Measurements from ENCODE around the gene AMER2.
"Not testable (repeated sequence)": the region's sequence is repeated elsewhere in the genome, so short reads cannot be mapped to it uniquely, and the experiment has no call there.

The AMER2 gene

DNA sequence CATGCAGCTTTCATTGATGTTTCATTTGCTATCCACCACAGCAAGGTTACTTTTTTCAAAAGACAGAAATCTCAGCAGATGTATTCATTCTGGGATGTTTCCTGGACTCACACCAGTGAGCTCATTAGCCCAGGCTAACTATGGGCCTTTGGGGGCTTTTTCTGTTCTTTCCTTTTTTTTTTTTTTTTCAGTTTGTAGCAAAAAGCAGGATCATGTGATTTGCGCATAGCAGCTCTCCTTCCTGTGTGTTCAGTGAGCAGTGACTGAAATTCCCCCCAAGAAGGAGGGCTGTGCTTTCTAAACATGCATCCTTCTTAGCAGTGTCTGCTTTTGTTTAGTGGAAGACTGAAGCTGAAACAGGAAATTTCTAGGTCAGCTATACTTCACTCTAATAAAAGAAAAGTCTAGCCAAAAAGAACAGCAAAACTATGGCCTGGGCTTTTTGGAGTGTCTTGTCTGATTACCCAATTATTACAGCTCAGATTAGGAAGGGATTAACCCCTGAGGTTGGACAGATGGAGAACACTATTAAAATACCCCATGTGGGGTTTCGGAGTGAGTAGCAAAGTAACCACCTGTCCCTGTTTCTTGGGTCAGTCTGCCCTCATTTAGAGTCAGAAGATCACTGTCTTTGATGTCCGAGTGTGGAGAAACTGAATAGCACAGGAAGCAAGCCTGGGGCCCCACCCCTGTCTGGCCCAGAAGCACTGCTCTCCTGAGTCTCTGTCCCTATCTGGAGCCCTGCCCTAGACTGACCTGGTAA is 8.9 kb upstream of the AMER2 start:
- no peak for DNase-seq

DNA sequence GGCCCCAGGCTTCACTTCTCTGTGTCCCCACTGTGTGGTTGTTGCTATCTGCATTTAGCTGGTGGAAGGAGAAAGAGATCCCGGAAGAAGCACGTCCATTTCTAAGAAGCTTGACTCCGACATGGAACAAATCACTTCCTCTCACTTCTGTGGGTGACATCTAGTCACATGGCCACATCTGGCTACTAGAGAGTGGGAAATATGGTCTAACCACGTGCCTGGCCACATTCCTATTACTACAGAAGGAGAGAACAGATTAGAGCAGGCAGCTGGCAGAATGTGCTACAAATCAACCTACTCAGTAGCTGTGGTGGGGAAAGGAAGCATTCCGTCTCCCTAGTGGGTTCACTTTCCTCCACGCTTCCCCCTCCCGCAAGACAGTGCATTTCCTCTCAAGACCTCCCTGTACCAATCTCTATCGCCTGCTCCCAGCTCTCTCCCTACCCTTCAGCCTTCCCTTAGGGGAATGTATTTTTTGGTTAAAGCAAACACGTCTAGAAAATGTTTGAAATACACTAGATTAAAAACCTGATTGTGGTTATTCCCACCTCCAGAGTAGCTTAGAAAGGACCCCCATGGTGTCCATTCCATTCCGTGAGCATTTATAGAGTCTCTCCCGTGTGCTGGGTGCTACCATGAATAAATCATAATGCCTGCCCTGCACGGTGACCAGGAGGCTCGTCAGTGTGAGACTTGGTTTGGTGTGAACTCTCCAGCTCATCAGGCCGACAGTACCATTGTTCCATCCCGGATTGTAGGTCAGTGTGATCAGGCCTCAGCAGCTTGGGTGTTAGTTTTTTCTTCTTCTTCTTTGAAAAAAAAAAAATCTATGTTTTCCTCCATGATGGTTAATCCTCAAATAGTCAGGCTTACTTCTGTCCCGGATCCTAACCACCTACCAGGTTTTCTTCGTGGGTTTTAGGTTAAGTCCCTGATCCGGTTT is 8.0 kb upstream of the AMER2 start:
- DNase-seq: no peak

DNA sequence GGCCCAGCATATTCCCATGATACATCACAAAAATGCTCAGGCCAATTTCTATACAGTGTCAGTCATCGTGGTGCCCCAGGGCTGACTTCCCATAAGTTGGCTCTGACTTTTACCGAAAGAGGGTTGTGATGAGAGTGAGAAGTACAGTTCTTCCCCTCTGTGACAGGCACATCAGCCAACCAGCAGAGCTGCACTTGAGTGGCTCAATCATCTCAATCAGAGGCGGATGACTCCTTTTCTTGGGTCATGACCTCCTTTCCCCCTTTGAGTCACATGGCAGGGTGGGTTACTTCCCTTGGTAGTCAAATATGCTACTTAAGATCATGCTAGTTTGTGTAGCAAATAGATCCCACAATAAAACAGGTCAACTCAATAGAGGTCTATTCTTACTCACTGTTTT is 6.9 kb upstream of the AMER2 start:
- DNase-seq: no peak

DNA sequence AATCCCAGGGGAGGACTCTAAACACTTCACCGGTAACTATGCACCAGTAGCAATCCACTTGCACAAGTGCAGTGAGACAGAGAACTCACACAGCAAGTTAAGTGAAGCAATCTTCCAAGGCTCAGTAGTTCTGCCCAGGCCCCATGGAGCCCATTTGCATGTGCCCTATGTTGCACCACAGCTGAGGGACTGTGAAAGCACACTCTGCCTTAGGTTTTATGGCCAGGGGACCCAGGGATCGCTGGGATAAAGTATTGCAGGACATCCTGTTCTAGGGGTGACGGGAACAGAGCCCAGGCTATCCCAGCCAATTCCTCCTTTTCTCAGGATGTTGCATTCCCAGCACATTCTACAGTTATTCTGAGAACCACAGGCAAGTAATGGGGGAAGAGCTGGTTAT is 6.0 kb upstream of the AMER2 start:
- no peak for DNase-seq

DNA sequence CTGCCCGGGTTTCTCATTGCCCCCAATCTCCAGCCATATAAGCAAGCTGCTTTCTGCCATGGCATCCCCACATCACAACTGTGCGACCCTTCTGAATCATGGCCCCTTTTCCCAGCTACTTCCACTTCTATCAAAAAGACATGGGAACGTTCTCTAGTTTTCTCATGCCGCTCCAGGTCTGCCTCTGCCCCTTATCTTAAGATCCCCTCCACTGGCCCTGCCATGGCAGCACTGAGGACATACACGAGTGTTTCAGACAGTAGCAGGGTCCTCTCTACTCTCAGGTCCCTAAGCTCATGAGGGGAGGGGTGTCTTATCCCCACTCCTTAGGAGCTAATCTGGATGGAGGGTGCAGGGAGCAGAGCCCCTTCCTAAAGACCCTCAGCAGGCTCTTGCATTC is 5.5 kb upstream of the AMER2 start:
- DNase-seq: no peak

DNA sequence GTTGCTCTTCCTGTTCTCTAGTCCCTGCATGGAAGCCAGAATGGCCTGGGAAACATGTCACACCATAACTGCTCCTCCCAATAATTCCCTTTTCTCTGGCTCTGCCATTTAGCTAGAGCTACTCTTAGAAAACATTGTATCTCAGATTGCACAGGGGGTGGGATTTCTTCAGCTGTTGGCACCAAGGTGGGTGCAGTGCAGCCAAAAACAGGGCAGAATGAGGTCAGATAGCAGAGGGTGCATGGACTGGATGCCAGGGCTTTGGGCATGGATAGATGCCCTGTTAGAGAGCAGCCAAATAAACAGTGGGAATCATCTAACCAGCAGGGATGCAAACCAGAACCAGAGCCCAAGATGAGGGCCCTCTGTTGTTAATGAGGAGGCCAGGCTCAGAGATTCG is 4.9 kb upstream of the AMER2 start:
- no peak for DNase-seq

DNA sequence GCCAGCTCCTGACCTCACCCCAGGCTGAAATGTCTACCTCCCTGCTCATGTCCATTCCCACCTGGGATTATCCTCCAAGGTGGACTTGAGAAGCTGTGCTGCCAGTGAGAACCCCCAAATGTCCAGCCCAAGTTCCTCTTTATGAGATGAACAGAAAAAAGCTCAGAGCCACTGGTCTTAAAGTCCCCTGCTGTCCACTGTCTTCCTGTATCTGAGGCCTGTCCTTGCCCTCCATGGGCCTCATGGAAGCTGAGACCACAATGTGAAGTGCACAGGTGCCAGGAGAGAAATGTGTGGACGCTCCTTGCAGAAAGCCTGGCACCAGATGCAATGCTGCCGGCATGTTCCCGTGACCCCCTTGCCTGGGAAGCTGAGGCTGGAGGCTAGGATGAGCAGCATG is 3.3 kb upstream of the AMER2 start:
- no peak for DNase-seq

DNA sequence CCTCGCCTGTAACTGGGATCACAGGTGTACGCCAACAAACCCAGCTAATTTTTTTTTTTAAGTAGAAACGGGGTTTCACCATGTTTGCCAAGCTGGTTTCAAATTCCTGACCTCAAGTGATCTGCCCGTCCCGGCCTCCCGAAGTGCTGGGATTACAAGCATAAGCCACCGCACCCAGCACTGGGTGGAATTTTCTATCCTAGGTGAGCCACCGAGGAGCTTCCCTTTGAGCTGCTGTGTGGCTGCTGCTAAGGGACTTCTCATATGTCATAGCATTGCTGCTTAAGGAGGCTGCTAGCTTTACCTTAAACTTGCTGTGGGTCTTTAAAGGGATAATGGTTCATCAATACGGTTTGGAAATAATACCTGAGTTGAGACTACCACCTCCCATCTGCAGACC is 2.9 kb upstream of the AMER2 start:
- DNase-seq: no peak

DNA sequence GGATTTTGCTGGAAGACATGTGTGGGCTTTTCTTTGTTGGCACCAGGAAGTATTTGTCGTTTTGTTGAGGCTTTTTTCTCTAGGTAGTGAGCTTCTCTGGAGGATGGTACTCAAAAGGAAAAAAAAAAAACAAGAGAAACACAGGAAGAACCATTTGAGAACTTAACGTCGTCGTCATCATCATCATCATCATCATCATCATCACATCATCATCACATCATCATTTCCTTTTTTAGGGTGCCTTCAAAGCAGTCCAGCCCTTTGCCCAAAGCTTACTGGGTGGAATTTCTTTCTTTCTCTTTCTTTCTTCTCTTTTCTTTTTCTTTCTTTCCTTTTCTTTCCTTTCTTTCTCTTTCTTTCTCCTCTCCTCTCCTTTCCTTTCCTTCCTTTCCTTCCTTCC is 2.2 kb upstream of the AMER2 start:
- no peak for DNase-seq

DNA sequence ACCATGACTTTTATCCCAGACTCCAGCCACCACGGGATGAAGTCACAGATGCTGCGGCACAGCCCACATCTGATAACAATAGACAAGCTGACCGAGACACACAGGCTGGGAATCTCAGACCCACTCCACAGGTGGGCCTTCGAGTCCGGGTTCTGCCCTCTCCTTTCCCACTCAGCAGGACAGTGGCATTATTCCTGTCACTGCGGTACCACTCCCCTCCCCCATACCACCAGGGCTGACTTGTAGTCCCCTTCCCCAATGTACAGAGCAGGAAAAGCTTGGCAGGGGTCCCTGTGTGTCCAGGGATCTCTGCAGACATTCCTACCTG is 179 bp upstream of the AMER2 start:
- DNase-seq: no peak

DNA sequence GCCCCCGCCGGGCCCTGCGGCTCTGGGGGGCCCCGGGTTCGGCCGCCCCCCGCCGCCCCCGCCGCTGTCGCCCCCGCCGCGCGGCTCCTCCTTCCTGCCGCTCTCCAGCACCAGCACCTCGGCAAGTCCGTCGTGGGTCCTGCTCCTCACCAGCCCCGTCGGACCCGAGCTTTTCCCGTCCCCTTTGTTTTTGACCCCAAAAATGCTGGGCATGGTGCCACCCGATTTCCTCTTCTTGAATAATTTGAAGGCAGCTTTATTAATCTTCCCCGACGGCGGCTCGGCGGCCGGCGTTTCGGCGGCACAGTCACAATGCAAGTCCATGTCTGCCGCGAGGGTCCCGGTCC is 945 bp downstream of the AMER2 start:
- no peak for DNase-seq

DNA sequence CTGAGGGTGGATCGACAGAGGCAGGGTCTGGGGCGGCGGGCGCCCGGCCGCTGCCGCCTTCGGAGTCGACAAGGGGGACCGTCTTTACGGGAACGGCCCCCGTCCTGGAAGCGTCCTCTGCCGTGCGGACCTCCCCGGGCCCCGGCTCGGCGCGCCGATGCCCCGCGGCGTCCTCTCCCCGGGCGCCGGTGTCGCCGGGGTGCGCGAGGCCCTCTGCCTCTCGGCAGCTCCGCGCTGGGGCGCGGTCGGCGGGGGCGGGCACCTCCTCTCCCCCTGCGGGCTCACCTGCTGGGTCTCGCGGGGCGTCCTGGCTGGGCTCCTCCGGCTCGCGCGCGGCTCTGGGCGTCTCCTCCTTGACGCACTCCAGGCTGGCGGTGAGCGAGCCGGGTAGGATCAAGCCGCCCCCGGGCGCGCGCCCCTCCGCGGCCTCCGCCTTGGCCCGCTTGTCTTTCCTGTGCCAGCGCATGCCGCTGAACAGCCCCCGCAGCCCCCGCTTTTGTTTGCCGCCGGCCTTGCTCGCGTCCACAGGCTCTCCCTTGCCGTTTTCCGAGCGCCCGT is 1.5 kb downstream of the AMER2 start:
- no peak for DNase-seq

DNA sequence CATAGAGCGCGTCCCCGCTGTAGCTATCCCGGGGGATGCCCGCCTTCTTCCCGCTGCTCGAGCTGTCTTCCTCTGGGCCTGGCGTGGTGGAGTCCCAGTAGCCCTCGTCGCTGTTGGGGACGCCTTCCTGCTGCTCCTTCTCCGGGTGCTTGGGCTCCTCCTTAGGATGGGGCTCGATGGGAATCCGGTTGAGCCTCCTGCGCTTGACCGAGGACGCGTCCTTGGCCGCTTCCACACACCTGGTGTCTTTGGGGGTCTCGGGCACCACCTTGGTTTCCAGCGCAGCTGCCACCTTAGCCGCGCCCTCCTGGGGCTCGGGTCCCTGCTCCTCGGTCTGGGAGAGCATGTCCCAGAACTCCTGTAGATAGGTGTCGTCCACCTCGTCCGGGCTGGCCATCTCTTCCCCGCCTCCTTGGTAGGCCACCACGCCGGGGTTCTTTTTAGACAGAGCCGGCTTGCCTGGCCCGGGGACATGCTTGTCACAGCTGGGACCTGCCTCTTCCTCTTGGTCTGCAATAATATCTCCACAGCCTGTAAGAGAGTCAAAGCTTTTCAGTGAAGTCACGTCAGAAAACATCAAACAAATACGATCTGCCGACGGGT is 2.0 kb downstream of the AMER2 start:
- DNase-seq: no peak

DNA sequence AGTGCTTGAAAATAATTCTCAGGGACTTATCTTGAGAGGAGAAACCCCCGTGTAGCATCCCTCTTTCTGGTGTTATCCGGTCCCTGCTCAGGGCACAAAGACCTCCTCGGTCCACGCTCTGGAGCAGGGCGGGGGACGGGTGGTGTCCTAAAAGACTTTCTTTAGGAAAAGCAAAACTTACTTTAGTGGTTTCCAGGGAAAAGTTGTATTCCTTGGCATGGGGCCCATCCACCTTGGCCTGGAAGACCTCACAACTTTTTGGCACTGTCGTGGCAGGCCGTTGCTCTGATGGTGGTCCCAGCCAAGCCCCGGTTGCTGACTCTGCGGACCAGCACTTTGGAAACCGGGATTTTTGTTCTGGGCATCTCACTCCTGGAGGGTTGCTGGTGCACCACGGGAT is 2.7 kb downstream of the AMER2 start:
- DNase-seq: no peak

DNA sequence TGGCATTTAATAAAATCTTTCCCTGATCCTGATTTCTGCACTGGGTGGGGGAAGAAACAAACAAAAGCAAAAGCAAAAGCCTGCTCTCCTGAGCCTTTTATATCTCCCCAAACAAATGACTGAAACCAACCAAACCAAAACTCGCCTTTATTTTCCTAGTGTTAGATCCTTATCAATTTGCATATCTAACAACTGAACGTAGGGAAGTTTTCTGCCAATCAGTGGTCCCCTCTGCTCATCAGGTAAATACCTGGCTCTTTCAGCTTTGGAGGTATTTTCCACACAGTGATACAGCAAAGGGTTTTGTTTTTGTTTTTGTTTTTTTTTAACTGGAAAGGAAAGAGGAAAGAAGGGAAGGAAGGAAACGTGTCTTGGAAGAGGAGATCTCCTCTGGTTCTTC is 3.3 kb downstream of the AMER2 start:
- no peak for DNase-seq

DNA sequence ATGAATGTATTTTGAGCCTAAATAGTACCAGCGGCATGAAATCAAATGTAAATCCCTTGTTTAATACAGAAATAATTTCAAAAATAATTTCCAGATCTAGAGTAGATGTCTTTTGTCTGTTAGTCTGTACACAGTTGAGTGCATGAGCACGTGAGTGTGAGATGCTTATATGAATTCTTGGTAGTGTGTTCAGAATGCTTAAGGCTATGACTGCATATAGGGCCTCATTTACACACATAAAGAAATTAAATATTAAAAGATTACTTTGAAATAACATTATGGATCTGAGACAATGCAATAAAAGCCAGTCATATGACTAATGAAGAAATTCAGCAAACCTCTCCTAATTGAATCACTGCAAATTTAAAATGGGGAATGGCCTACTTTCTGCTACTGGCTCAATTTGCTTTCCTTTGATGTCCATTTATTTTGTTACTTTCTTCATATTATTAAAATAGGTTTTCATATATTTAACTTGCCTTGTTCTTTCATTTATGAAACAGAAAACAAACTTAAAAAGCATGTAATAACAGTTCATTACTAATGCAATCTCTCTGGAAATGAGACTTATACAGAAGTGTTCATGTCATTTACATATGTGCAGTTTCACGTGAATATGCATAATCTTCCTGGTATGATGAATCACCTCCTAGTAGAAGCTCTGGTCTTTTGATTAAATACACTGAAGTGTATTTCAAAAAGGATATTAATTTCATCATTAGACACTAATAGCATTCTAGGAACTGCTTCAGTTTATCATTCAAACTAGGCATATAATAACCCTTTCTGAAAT is 4.5 kb downstream of the AMER2 start:
- DNase-seq: no peak

DNA sequence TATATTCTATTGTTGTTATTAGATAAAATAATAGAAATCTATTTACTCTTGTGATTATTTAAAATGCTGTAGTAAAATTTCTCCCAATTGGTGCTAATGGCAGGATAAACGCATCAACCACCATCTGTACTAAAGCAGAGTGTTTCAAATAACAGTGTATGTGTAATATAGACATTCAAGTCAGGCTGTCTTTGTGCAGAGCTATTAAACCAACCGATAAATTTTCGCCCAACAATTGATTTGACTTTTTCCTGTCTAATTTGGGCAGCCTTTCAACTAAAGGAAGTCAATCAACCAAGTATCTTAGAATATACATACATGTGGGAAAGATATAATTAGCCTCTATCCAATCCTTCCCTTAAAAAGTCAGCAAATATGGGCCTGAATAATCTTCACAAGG is 5.8 kb downstream of the AMER2 start:
- no peak for DNase-seq

DNA sequence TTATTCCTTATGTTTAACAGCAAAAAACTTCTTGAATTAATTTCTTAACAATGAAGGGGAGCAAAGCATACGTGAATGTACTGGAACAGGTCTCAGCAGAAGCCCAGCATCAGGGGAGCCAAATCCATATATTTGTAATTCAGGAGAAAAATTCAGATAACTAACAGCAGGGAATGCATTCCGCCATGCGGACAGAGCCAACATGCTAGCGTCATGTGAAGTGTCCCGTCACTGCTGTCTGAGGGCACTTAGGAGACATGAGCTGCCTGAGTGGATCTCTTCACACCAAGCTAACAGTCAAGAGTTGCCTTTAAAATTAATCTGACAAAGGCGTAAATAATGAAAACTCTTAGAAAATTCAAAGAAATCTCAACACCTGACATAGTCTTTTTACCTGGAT is 6.4 kb downstream of the AMER2 start:
- DNase-seq: no peak

DNA sequence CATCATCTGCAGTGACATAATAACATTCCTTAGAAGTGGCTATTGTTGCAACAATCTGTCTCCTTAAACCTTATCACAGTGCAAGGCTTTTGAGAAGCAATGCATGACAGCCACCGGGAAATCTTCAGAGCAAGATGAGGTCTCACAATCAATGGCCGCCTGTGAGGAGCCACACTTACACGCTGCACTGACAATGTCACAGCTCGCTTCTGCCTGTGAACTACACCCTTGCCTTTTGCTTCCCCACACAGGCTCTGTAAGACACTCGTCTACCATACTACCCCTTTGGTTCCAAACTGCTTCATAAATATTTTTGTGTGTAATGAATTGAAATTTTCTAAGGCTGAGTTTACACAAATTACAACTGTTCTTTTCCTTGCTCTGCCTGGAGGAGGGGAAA is 6.9 kb downstream of the AMER2 start:
- not testable (repeated sequence) for DNase-seq

DNA sequence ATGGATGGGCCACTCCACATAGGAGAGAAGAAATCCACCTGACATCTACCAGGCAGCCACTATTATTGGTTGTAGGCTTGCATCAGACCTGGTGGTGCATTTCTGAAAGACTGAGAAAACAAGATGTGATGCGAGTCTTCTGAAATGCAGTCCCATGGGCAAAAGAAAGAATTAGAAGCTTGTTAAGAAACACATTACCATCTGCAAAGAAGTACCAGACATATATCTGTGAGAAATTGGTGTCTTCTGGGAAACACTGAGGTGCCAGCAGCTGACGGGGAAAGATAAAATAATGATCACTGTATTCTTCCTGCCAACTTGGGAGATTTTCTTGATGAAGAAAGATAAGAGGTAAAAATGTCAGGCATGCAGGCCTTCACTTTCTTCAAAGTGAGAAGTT is 14.4 kb downstream of the AMER2 start:
- no peak for DNase-seq

DNA sequence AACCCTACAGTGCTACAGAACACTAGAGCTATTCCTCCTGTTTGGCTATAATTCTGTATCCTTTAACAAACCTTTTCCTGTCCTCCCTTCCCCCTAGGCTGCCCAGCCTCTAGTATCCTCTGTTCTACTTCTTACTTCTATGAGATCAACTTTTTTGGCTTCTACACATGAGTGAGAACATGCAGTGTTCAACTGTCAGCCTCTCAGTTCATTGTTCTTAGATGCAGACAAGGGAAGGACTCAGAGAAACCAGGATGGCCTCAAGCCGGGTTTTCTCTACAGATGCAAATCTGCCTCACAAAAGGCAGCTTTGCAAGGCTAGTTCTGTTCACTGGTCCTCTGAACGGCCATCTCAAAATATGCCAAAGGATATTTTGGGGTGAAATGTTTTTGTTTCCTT is 18.4 kb downstream of the AMER2 start:
- no peak for DNase-seq

DNA sequence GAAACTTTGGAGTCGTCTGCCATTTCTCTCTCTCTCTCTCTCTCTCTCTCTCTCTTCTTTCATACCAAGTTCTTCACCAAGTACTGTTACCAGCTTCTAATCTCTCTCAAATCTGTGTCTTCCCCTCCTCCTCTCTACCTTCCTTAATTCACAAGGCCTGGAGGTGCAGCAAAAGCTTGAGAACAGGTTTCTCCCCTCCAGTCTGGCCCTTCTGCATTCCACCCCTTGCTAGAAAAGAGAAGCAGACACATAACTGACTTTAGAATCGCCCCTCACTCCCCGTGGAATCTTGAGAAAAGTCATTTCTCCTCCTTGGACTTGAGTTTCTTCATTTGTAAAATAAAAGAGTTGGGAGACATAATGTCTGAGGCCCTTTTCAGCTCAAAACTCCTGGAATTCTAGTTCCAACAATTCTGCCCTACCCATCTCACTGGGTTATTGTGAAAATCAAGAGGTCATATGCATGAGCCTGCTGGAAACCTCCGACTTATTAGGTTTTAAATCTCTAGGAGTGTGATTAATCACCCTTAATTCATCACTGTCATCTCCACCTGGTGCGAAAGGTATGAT is 20.4 kb downstream of the AMER2 start:
- no peak for DNase-seq

DNA sequence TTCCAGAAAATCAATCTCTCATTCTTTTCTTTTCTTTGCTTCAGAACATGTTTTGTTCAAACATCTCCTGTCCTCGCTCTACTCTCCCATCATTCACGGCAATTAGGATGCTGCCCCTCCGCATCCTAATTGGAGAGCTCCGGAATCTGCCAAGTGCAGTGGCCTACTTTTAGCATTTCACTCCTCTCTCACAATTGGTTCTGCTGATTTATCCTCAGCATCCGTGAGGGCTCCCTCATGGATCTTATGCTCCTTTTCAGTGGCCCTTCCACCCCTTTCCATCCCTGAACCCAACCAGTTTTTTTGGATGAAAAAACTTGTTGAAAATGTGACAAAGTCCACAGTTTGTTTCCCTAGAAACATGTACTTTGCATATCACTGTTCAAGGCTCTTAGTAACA is 22.4 kb downstream of the AMER2 start:
- DNase-seq: no peak
